CMK (cell line): ENCODE measurements around the gene ENTPD3.

Experiments
- DNase-seq: peaks from one replicate; pipeline ENCODE4 v3.0.0-alpha.2; 2010; ENCODE audit warnings: low read depth

ENTPD3 gene

GRCh38 chr3:40404591-40405198 lies 17.7 kb downstream of the ENTPD3 start:
- DNase-seq = no peak

DNA sequence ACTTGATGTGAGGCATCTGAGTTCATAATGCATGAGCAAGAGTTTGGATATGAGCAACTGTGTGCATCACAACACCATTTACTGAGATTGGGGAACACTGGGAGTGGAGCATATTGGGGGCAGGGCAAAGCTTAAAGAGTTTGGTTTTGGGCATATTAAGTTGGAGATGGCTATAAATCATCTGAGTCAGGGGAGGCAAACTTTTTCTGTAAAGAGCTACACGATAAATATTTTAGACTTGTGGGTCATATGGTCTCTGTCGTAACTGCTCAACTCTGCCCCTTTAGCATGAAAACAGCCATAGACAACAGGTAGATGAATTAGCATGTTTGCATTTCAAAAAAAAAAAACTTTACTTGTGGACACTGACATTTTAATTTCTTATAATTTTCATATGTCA lies 20.0 kb downstream of the ENTPD3 start:
- DNase-seq = no peak

DNA sequence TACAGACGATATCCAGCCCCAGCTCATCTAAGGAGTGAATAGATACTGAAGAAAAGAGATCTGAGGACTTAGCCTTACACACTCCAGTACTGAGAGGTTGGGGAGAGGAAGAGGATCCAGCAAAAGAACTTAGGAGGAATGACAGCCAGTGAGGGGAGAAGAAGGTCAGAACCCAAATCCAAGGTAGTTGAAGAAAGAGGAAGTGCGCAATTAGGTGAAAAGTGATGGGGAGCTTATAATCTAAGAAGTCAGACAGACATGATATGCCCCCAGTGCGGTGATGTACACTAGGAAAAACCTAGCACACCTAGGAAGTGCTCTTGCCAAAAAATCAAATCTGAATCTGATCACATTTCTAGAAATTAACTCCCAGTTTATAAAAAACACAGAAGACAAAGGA lies 20.6 kb downstream of the ENTPD3 start:
- DNase-seq = no peak

DNA sequence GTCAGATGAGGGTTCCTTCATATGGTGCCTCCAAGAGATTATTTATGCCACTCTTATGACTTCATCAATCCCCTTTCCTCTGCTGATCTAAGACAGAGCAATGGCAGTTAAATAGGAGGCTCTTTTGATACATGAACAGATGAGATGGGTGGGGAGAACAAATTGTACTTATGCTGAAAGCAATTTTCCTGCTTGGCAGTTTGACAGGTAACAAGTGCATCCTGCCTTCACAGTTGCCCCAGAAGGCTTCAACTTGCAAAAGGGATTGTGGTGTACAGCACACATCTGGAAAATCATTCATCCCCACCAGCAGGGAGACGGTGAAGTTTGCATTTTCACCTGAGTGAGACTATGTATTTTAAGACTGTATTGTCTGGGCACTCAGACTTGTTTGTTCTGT lies 27.3 kb downstream of the ENTPD3 start:
- no peak for DNase-seq

- DNase-seq = no peak
Observed at GRCh38 chr3:40417845-40418543, 31.0 kb downstream of the ENTPD3 start.

GRCh38 chr3:40422861-40423260 lies 35.9 kb downstream of the ENTPD3 start:
- DNase-seq = no peak

DNA sequence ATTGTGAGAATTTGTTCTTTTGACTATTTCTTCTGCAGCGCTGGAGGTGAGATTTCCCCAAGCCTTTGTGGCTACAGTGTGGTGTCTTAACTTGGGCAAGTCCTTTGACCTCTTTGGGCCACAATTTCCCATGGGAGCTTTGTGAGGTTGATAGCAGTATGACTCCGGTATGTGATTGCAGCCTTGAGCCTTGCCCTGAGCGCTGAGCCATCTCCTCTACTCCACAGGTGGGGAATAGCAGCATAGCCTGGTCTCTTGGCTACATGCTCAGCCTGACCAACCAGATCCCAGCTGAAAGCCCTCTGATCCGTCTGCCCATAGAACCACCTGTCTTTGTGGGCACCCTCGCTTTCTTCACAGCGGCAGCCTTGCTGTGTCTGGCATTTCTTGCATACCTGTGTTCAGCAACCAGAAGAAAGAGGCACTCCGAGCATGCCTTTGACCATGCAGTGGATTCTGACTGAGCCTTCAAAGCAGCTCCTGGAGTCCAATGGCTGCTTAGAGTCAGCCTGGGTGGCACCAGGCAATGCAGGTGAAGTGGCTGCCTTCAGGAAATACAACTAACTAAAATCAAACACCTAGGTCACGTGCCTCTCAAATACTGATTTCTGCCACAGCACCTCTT lies 40.2 kb downstream of the ENTPD3 start:
- no peak for DNase-seq

DNA sequence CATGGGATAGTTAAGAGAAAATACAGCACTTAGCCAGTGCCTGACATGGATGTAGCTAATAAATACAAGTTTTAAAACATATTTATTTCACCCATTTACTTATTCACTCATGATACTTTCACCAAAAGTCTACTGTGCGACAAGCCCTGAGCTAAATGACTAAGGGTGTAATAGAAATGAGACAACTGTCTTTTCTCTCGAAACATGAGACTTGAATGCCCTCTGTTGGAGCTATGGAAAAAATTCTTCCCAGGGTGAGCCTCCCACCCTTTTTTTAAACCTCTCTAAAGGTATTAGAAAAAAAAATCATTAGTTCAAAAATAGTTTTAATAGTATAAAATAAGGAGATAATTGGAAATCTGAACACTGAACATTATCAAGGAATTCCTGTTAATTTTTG lies 45.8 kb downstream of the ENTPD3 start:
- no peak for DNase-seq

GRCh38 chr3:40437889-40438288 lies 50.9 kb downstream of the ENTPD3 start:
- DNase-seq = no peak

DNA sequence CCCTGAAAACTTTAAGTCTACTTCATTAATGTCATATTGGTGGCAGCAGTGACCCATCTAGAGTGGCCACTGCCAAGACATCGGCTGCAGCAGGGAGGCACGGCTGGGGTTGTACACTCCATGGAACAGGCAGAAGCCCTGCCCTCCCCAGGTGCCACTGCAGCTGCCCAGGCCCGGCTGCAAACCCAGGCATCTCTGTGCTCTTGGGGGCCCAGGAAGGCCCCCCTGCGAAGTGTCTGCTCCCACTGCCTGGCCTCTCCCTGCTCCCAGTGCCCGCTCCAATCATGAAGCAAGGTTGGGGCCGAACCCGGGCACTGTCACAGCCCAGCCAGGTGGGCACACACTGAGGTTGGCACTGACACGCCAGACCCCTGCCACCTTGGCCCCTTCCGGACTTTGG lies 58.1 kb downstream of the ENTPD3 start:
- DNase-seq = no peak

DNA sequence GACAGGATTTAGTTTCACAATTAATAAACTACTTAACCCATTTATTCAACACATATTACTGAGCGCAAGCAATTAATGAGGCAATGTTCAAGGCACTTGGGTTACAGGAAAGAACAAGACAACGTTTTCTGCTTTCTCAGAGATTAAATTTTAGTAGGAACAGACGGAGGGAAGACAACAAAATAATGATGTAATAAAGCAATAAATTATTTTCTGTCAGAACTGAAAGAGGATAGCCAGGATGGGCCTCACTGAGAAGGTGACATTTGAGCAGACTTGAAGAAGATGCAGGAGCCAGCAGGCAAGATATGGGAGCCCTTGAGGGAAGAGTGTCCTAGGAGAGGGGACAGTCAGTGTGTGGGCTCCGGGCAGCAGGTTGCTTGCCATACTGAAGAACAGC lies 58.9 kb downstream of the ENTPD3 start:
- no peak for DNase-seq

DNA sequence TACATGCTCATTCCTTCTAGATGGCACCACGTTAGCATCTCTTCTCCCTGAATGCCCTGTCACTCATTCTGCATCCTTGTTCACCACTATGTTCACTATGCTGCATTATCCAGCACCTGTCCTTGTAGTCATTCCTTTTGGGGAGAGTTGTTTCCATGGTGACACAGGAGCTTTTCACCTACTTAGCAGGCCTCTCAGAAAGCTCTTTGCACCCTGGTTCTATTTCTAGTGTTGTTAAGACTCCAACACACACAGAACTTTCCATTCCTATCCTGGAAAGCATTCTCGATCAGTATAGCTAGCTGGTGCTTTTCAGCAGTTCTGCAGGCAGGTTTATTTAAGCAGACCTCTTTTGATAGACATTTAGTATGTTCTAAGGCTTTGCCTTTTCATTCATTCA lies 63.5 kb downstream of the ENTPD3 start:
- DNase-seq = no peak

DNA sequence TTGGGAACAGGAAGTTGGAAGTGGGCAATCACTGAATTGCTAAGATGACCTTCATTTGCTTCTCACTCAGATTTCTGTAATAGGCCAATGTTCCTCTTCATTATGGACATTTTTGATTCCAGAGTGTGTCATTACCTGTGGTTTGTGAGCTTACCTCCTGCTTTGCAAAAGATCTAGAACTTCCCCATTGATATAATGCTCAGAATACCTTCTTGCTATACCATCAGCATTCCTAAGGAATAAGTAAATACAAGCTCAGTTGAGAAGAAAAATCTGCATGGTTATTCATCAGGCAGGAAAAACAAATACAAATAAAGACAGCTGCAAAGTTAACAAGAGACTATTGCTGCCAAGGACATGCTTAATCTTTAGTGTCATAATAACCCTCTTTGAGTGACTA lies 64.6 kb downstream of the ENTPD3 start:
- no peak for DNase-seq

DNA sequence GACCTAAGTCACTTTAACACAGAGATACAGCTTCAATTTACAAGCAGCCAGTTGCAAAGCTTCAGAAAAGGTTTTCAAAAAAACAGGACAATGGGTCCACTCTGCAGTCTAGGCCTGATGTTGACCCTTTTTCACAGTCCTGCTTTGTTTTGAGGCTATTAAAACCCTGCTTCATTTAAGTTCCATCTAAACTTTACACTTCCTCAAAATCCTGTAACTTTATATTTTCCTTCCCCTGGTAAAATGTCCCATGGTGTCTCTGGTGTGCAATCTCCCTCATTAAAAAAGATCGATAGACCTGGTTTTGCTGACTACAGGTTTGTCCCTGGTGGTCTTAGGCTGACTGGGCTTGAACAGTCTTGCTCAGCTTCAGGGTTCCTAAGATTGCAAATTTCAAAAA lies 65.1 kb downstream of the ENTPD3 start:
- no peak for DNase-seq

- no peak for DNase-seq
Observed at GRCh38 chr3:40452562-40452875, 65.5 kb downstream of the ENTPD3 start.

DNA sequence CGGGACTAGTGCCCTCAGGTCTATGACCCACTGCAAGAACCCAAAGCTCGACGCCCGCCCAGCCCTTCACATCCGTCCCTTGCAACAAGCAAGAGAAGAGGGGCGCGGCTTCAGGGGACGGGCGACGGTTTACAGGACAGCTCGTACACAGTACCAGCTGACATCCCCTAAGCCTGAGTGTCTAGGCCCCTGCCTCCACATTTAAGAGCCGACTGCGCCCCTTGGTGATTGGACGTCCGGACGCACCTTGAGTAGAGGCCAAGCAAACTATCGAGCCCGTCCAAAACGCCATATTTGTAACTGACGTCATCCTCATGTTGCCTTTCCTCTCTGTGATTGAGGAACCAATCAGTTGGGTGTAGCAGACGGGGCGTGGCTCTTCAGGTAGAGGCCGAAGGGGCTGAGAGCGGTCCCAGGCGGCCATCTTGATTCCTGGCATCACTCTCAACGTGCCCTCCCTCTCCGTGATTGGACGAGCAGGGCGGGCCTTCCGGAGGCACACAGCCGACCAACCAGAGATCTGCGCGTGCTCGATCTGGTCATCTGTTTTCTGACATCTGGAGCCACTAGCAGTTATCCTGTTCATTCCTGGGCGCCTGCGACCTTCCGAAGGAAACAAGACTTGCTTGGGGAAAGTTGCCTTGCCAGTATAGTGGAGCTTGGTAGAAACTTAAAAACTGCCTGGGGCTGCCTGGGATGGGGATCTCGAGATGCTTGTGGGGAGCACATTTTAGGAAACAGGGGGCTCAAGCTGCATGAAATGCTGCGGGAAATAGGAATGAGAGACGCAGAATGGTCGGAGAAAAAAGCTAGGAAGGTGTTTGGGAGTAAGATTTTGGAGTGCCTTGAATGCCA lies 66.1 kb downstream of the ENTPD3 start:
- DNase-seq = peak; percentile 97

GRCh38 chr3:40453933-40454332 lies 66.9 kb downstream of the ENTPD3 start:
- no peak for DNase-seq

GRCh38 chr3:40455328-40455727 lies 68.3 kb downstream of the ENTPD3 start:
- DNase-seq = no peak

GRCh38 chr3:40456279-40456939 lies 69.4 kb downstream of the ENTPD3 start:
- no peak for DNase-seq

DNA sequence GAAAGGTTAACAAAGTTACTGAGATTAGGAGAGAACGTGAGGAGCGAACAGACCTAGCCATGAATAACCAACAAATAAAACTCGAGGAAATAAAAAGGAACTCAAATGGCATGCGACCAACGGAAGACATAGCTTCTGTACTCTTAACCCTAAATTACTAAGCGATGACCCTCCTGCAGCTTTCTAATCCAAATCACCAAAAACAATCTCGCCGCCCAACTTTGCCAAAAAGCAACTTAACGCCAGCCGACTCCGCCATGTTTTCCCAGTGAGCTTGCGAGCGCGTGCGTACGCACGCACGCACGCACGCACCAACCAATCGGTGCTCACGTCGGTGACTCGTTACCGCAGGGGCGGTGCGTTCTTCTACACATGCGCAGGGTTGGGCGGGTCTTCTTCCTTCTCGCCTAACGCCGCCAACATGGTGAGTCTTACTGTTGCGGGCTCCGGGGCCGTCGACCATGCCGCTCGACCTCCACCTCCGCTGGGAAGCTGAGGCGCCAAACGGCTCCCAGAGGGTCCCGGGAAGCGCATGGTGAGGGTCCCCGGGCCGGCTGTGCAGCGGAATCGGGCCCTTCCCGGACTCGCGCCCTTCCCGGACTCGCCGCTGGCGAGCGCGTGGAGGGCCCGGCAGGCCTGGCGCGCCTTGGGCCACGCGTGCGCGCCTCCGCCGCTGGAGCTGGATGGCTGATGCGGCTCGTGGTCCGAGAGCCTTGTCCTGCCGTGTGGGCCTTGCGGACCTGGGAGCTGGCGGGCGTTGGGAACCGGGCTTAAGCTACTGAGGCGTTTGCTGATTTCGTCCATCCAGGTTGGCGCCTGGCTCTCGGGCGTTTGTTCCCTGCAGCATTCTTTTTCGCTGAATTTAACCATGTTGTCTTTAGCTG lies 70.2 kb downstream of the ENTPD3 start, which contains the start of gene RPL14:
RPL14 (plus strand) TSS at position 400 of the 884 bp plus-strand sequence; CDS start at position 533, 133 bp downstream.
- DNase-seq = peak; percentile 94

DNA sequence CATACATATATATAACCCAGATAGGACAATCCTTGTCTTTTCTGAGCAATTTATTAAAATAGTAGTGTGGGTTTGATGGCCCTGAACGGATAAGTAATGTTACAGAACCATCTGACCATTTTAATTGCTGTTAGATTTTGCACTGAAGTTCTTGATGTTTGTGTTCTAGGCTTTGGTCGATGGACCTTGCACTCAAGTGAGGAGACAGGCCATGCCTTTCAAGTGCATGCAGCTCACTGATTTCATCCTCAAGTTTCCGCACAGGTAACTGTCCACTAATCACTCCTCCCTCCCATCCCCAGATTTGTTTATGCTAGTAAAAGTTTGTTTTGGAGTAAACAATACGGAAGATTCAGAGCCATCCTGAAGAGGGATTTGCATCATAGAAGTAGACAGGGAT lies 71.5 kb downstream of the ENTPD3 start:
- DNase-seq = no peak
